GM21526 (cell line): ENCODE data around the gene ADAMTS2.
"Not testable (repeated sequence)": the region's sequence is repeated elsewhere in the genome, so short reads cannot be mapped to it uniquely, and the experiment has no call there.

Experiments
- ATAC-seq: cut with Tn5 transposase; IDR thresholded peaks from one replicate; pipeline ENCODE4 v1.9.1; 2021; ENCODE audit warnings: moderate library complexity; ENCODE audit not compliant: unreplicated experiment, low FRiP score

Gene ADAMTS2

GRCh38 chr5:179120951-179121666 is 224.2 kb downstream of the ADAMTS2 start:
- no peak for ATAC-seq

- no peak for ATAC-seq
Measured at GRCh38 chr5:179120421-179120861, 224.8 kb downstream of the ADAMTS2 start.

GRCh38 chr5:179119415-179120170 is 225.7 kb downstream of the ADAMTS2 start:
- ATAC-seq, result no peak

- ATAC-seq, result no peak
Measured at GRCh38 chr5:179118756-179119414, 226.4 kb downstream of the ADAMTS2 start.

GRCh38 chr5:179118338-179118737 is 226.9 kb downstream of the ADAMTS2 start:
- no peak for ATAC-seq

DNA sequence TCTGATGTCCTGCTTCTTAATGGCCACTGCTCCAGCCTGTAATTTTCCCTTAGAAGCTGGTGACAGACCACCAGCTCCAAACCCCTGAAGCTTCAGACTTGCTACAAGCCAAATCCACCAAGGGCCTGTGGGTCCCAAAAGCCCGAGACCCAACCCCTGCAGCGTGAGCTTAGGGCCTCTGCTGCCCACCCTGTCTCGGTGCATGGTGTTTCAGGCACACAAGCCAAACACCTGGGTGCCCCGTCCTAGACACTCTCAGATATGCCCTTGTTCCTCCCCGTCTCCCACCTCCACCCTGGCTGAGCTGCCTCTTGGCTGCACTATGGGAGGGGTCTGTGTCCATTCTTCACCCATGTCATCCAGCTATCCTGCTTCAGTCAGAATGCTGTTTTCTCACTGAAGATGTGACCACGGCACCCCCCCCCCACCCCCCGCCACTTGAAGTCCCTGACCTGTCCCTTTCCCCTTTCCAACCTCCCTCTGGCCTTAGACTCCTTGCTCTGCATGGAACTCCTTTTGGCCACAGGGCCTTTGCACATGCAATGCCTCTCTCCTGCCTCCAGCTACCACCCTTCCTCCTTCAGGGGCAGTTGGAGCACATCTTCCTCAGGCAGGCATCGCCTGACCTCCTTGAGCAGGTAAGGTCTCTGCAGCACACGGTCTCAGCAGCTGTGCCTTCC is 229.3 kb downstream of the ADAMTS2 start:
- ATAC-seq, result no peak

DNA sequence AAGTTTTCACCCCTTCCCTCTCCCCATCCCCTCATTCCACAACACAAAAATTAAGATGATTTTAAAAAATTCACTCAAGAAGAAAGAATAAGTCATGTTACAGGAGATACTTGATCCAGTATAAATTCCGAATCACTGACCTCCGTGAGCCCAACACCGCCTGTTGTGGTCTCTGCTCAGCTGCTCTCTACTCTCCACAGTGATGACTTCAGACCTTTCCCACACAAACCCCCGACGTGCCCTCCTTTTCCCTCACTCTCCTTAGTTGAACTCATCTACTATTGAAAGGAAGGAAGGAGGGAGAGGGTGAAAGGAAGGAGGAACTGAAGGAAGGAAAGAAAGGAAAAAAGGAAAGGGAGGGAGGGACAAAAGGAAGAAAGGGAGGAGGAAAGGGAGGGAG is 230.0 kb downstream of the ADAMTS2 start:
- no peak for ATAC-seq

GRCh38 chr5:179114756-179115155 is 230.5 kb downstream of the ADAMTS2 start:
- ATAC-seq, result no peak

DNA sequence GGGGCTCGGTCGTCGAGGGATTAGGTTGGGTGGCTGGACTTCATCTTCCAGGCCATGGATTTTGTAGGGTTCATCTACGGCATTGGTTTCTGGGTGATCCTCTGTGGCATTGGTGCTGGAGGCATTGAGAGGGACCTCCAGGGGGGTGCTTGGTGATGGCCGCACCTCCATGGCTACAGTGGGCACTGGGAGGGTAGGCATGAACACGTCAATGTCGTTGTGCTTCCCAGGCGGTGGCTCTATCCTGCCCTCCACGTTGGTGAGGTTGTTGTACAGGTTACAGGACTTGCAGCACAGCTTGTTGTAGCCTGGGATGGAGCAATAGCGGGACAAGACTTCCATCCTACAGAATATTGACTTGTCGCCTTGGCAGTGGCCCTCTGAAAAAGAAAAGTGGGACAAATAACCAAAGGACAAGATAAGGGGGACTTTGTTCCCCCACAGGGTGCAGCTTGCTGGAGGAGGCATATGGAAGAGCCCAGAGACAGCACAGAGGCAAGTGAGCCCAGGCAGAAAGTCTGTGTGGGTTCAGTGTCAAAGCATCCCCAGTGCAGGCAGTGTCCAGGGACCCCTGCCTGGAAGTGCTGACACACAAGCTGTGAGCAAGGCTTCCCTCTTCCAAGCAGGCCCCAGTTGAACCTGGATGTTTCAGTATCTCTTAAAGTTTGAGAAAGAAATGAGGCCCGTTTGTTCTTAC is 231.2 kb downstream of the ADAMTS2 start:
- no peak for ATAC-seq

GRCh38 chr5:179113143-179113530 is 232.1 kb downstream of the ADAMTS2 start:
- ATAC-seq, result no peak

DNA sequence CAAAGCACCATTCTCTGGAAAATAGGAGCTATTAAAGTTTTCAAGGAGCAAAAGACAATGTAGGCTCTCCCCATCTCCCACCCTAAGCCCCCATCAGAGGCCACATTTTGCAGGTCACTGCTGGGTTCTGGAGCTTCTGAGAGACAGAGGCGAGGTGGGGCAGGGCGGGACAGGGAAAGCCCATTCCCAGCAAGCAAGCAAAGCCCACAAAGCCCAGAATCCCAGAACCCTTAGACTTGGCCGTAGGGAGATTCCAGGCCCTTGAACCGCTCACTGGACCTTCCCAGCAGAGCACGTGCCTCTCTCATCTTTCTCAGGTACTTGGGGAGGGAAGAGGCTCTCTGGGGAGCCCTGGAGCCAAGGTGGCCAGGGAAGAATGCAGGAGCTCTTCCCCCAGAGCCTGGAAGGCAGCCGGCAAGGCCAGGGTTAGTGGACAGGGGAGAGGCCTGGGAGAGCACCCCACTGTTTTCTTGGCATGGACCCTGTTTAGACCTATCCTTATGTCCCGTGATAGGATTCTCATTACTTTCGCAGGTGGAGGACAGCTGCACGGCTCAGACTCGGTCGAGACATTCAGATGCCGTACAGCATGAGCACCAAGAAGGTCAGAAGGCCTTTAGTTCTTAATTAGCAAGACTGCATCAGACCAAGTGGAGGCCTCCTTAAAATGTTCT is 232.7 kb downstream of the ADAMTS2 start:
- ATAC-seq, result no peak

DNA sequence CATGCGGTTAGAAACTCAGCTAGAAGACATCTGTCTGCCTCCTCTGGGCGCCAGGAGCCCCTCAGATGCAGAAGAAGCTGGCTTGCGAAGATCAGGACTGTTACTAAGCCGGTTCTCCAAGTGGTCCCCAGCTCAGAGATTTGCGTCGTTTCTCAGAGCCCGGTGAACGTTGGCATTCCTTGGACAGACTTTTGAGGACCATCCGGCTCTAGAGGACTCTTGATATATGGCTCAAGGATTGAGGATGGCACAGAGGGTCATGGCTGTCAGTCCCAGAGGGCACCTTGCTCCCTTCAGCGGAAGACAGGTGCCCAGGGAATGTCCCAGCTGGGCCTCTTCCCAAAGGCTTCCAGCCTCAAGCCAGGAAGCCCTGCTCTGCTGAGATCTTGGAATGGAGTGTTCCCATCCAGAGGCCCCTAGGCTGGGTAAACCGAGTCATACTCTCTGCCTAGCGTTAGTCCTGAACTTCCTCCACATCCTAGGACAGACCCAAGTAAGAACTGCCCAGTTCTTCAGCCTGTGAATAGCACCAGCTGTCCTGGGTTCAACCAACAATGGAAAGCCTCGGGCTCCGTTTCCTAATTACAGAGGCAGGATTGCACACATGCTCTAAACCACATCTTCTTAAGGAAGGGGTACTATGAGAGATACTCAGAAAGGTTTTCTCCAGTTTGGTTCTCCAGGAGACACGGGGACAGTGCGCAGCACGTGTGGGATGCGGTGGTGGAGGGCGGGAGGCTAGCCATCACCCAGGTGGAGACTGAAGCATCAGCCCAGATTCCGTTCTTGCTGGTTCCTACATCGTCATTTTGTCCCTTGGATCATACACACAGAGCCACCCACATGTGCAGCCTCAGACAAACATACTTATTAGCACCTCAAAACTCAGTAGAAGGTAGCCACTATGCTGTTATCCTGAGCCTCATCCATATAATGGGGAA is 233.7 kb downstream of the ADAMTS2 start:
- no peak for ATAC-seq

DNA sequence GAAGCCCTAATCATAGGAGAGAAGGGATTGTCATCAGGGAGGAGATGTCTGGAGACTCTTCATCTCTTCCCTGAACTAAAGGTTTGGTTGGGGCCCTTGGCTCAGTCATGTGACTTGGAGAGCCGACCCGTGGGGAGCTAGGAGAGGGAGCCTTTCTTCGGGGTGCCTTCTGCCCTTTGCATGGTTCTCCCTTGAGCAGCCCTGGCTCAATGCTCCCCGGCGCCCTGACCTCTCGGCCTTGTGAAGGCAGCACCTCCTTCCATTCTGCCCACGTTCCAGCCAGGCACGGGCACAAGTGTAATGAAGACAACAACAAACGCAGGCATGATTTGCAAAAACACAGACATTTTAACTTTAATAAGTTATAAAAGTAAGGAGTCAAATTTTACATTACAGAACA is 234.7 kb downstream of the ADAMTS2 start:
- ATAC-seq, result no peak

- not testable (repeated sequence) for ATAC-seq
Measured at GRCh38 chr5:179101282-179101681, 244.0 kb downstream of the ADAMTS2 start.

GRCh38 chr5:179089502-179089901 is 255.8 kb downstream of the ADAMTS2 start:
- ATAC-seq, result no peak

GRCh38 chr5:179080724-179081123 is 264.5 kb downstream of the ADAMTS2 start:
- no peak for ATAC-seq

- ATAC-seq, result no peak
Measured at GRCh38 chr5:179079165-179079987, 265.9 kb downstream of the ADAMTS2 start.

GRCh38 chr5:179065703-179066102 is 279.6 kb downstream of the ADAMTS2 start:
- no peak for ATAC-seq
